Thyroid gland (tissue), 4 donors: Measurements from ENCODE around the gene CALCR.

Experiments
- POLR2A ChIP-seq, 2 donors: fragments of 450-650 bp; IDR thresholded peaks; one replicate each; pipeline ENCODE4 v1.6.1; 2017; ENCODE audit warnings: antibody characterized with exemption in 2 of 2, mild to moderate bottlenecking in 2 of 2, moderate library complexity in 1 of 2
- TF ChIP-seq, protein P1 (sequence below), 6 experiments: fragments of 200-600 bp in 3 of 6; fragments of 450-650 bp in 3 of 6; sonication (generic) in 3 of 6; IDR thresholded peaks; one replicate each; pipeline ENCODE4 v1.5.1; 2016 to 2019; ENCODE audit warnings: antibody characterized with exemption in 6 of 6, mild to moderate bottlenecking in 2 of 6, inconsistent platforms in 1 of 6, moderate library complexity in 1 of 6

DNA sequence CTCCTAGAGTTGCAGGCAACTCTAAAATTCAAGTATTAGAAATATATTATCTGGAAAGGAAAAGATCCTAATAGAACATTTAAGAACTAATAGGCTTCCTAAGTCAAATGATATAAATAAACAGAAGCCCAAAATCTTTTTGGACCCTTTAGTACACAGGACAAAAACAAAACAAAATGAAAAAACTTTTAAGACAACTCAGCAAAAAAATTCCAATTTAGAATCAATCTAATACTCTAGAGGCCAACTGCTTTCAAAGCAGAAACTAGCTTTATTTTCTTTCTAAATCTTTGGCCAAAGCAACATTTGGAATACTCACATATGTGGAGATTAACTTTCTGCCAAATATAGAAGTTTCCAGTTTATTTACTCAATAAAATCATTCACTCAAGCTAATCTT lies 65.2 kb downstream of the CALCR start:
- TF ChIP-seq, protein P1, sequence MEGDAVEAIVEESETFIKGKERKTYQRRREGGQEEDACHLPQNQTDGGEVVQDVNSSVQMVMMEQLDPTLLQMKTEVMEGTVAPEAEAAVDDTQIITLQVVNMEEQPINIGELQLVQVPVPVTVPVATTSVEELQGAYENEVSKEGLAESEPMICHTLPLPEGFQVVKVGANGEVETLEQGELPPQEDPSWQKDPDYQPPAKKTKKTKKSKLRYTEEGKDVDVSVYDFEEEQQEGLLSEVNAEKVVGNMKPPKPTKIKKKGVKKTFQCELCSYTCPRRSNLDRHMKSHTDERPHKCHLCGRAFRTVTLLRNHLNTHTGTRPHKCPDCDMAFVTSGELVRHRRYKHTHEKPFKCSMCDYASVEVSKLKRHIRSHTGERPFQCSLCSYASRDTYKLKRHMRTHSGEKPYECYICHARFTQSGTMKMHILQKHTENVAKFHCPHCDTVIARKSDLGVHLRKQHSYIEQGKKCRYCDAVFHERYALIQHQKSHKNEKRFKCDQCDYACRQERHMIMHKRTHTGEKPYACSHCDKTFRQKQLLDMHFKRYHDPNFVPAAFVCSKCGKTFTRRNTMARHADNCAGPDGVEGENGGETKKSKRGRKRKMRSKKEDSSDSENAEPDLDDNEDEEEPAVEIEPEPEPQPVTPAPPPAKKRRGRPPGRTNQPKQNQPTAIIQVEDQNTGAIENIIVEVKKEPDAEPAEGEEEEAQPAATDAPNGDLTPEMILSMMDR (IDR thresholded peaks at IDR 0.05): no peak
- no peak for TF ChIP-seq POLR2A (IDR thresholded peaks at IDR 0.05)
